SK-N-SH (cell line): ENCODE results near the gene CYP27C1.

ENCODE experiments used
- CHD2 ChIP-seq: fragments of 150-350 bp; IDR thresholded peaks from 2 replicates; pipeline ENCODE4 v1.6.1; 2018; ENCODE audit warnings: low read length; ENCODE audit not compliant: partially characterized antibody
- CTCF ChIP-seq: fragments of 200-600 bp; sonication (generic); IDR thresholded peaks from 2 replicates; pipeline ENCODE4 v1.6.1; 2017; ENCODE audit warnings: antibody characterized with exemption, mild to moderate bottlenecking, moderate library complexity
- EZH2phosphoT487 ChIP-seq: fragments of 200-600 bp; sonication (generic); IDR thresholded peaks from 2 replicates; pipeline ENCODE4 v1.6.1; 2017; ENCODE audit warnings: low read depth, mixed run types, mild to moderate bottlenecking, antibody characterized with exemption, moderate library complexity, borderline replicate concordance
- JUND ChIP-seq: IDR thresholded peaks from 2 replicates; pipeline ENCODE4 v1.4.0; 2012
- POLR2AphosphoS5 ChIP-seq: IDR thresholded peaks from 2 replicates; pipeline ENCODE4 v1.6.1; 2012; ENCODE audit warnings: low read depth, low read length
- REST ChIP-seq: IDR thresholded peaks from 2 replicates; pipeline ENCODE4 v1.6.1; 2012; ENCODE audit warnings: mild to moderate bottlenecking, low read depth, low read length, moderate library complexity
- RFX5 ChIP-seq: IDR thresholded peaks from 2 replicates; pipeline ENCODE4 v1.6.1; 2012; ENCODE audit warnings: mild to moderate bottlenecking, improper control_type of control experiment, low read length
- TAF1 ChIP-seq: IDR thresholded peaks from 2 replicates; pipeline ENCODE4 v1.6.1; 2012; ENCODE audit warnings: low read depth, mild to moderate bottlenecking, low read length, moderate library complexity, borderline replicate concordance
- TEAD4 ChIP-seq: IDR thresholded peaks from 2 replicates; pipeline ENCODE4 v1.4.0; 2012; ENCODE audit warnings: mild to moderate bottlenecking, borderline replicate concordance; ENCODE audit not compliant: insufficient read depth
- YY1 ChIP-seq: IDR thresholded peaks from 2 replicates; pipeline ENCODE4 v1.4.0; 2012; ENCODE audit warnings: low read depth, mild to moderate bottlenecking
- ZBTB33 ChIP-seq: IDR thresholded peaks from 2 replicates; pipeline ENCODE4 v1.4.0; 2012; ENCODE audit warnings: low read depth, borderline replicate concordance

- TF ChIP-seq YY1: no peak
- no peak for TF ChIP-seq RFX5
- TF ChIP-seq REST: no peak
- no peak for TF ChIP-seq CTCF
- no peak for TF ChIP-seq TEAD4
- TF ChIP-seq TAF1: no peak
- TF ChIP-seq EZH2phosphoT487: no peak
- TF ChIP-seq ZBTB33: no peak
- no peak for TF ChIP-seq CHD2
- TF ChIP-seq POLR2AphosphoS5: no peak
- TF ChIP-seq JUND: no peak
These were observed 6.6 kb upstream of the CYP27C1 start for GRCh38 chr2:127226520-127227263.
